ENCODE results near the gene PFKFB3. TPM values are rescaled to one million over a fixed set of nuclear protein-coding genes. Genes with fewer than 3 reads are reported as not detected.
"Not testable (repeated sequence)": the region's sequence is repeated elsewhere in the genome, so short reads cannot be mapped to it uniquely, and the experiment has no call there.

Gene PFKFB3
- total and polyA plus RNA-seq, 2 donors, result 12.2 to 39.3 TPM

GRCh38 chr10:6195376-6195775 is 7.4 kb upstream of the PFKFB3 start:
- no peaks in the 10 kb centered on the region for H3K27me3 ChIP-seq (ENCODE audit: control insufficient read depth in 2 of 2, insufficient read depth in 1 of 2, low read length in 1 of 2)
- H3K36me3 ChIP-seq (ENCODE audit: control insufficient read depth in 2 of 2, insufficient read depth in 2 of 2, low read length in 1 of 2), result no peaks in the 10 kb centered on the region
- no peaks in the 10 kb centered on the region for H3K9me3 ChIP-seq (ENCODE audit: control insufficient read depth in 2 of 2, insufficient read depth in 1 of 2, low read length in 1 of 2)
- 93% methylated on average over 6 of the region's 6 CpGs for WGBS
- H3K4me3 ChIP-seq (ENCODE audit: low read length in 2 of 2), result no peak overlapping the region
- H3K4me1 ChIP-seq (ENCODE audit: control insufficient read depth in 2 of 2, insufficient read depth in 2 of 2, low read length in 2 of 2), result peaks cover 4 to 24% of the 10 kb centered on the region in 2 donors
- DNase-seq (ENCODE audit: low read depth in 6 of 9, low spot score in 9 of 9), result no peak
- H3K27ac ChIP-seq (ENCODE audit: low read depth in 1 of 2, low read length in 1 of 2), result no peak overlapping the region

DNA sequence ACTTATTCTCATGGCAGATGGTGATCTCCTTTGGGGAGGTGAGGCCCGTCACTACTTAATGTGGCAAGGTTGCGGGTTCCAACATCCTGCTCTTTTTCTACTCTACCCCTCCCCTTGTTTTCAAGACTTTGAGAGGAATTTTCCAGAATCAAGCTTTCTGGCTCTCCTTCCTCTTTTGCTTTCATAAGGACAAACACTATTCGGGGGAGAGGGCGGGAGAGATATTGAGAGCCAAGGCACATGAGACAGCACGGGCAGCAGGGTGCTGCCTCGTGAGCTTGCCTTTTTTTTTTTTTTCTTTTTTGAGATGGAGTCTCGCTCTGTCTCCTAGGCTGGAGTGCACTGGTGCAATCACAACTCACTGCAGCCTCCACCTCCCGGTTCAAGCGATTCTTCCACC is 6.9 kb upstream of the PFKFB3 start:
- Histone ChIP-seq H3K27me3 (ENCODE audit: control insufficient read depth in 2 of 2, insufficient read depth in 1 of 2, low read length in 1 of 2) (no peaks in the 10 kb centered on the region), H3K4me3 (ENCODE audit: low read length in 2 of 2) (no peak overlapping the region), H3K36me3 (ENCODE audit: control insufficient read depth in 2 of 2, insufficient read depth in 2 of 2, low read length in 1 of 2) (no peaks in the 10 kb centered on the region), H3K4me1 (ENCODE audit: control insufficient read depth in 2 of 2, insufficient read depth in 2 of 2, low read length in 2 of 2) (peaks cover 4 to 28% of the 10 kb centered on the region in 2 donors), H3K9me3 (ENCODE audit: control insufficient read depth in 2 of 2, insufficient read depth in 1 of 2, low read length in 1 of 2) (no peaks in the 10 kb centered on the region), H3K27ac (ENCODE audit: low read depth in 1 of 2, low read length in 1 of 2) (no peak overlapping the region)
- WGBS, result 78% methylated on average over 9 of the region's 9 CpGs
- DNase-seq (ENCODE audit: low read depth in 6 of 9, low spot score in 9 of 9), result peak in 1 of 9 donors; percentile 42

DNA sequence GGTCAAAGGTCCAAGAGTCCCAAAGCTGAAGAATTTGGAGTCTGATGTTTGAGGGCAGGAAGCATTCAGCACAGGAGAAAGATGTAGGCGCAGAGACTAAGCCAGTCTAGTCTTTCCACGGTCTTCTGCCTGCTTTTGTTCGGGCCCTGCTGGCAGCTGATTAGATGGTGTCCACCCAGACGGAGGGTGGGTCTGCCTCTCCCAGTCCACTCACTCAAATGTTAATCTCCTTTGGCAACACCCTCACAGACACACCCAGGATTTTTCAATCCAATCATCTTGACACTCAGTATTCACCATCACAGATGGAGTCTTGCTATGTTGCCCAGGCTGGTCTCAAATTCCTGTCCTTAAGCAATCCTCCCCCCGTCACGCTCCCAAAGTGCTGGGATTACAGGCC is 6.2 kb upstream of the PFKFB3 start:
- not testable (repeated sequence) for H3K27ac ChIP-seq (ENCODE audit: low read depth in 1 of 2, low read length in 1 of 2); DNase-seq (ENCODE audit: low read depth in 6 of 9, low spot score in 9 of 9); H3K27me3 ChIP-seq (ENCODE audit: control insufficient read depth in 2 of 2, insufficient read depth in 1 of 2, low read length in 1 of 2); H3K36me3 ChIP-seq (ENCODE audit: control insufficient read depth in 2 of 2, insufficient read depth in 2 of 2, low read length in 1 of 2); H3K4me3 ChIP-seq (ENCODE audit: low read length in 2 of 2); H3K9me3 ChIP-seq (ENCODE audit: control insufficient read depth in 2 of 2, insufficient read depth in 1 of 2, low read length in 1 of 2)
- H3K4me1 ChIP-seq (ENCODE audit: control insufficient read depth in 2 of 2, insufficient read depth in 2 of 2, low read length in 2 of 2), result peaks cover 7 to 32% of the 10 kb centered on the region in 2 donors
- WGBS, result 98% methylated on average over 6 of the region's 6 CpGs

DNA sequence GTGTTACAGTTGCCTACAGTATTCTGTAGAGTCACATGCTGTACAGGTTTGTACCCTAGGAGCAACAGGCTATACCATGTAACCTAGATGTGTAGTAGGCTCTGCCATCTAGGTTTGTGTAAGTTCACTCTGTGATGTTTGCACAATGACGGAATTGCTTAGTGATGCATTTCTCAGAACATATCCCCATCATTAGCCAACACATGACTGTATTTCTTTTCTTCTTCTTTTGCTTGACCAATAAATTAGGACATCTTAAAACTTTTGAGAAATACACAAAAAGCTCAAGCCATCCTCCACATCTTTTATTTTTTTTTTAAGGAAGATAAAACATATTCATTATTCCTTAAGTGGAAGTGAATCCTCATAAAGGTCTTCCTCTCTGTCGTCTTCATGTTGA is 5.4 kb upstream of the PFKFB3 start:
- whole genome bisulfite sequencing, result 89% methylated on average over 2 of the region's 2 CpGs
- no peaks in the 10 kb centered on the region for H3K9me3 ChIP-seq (ENCODE audit: control insufficient read depth in 2 of 2, insufficient read depth in 1 of 2, low read length in 1 of 2)
- no peak overlapping the region for H3K4me3 ChIP-seq (ENCODE audit: low read length in 2 of 2)
- no peak overlapping the region for H3K27ac ChIP-seq (ENCODE audit: low read depth in 1 of 2, low read length in 1 of 2)
- DNase-seq (ENCODE audit: low read depth in 6 of 9, low spot score in 9 of 9), result no peak
- no peaks in the 10 kb centered on the region for H3K36me3 ChIP-seq (ENCODE audit: control insufficient read depth in 2 of 2, insufficient read depth in 2 of 2, low read length in 1 of 2)
- peaks cover 14 to 40% of the 10 kb centered on the region in 2 donors for H3K4me1 ChIP-seq (ENCODE audit: control insufficient read depth in 2 of 2, insufficient read depth in 2 of 2, low read length in 2 of 2)
- peaks cover 2 to 7% of the 10 kb centered on the region in 2 donors for H3K27me3 ChIP-seq (ENCODE audit: control insufficient read depth in 2 of 2, insufficient read depth in 1 of 2, low read length in 1 of 2)

GRCh38 chr10:6198171-6198570 is 4.6 kb upstream of the PFKFB3 start:
- H3K27me3 ChIP-seq (ENCODE audit: control insufficient read depth in 2 of 2, insufficient read depth in 1 of 2, low read length in 1 of 2), result peaks cover 2 to 14% of the 10 kb centered on the region in 2 donors
- H3K27ac ChIP-seq (ENCODE audit: low read depth in 1 of 2, low read length in 1 of 2), result no peak overlapping the region
- H3K4me1 ChIP-seq (ENCODE audit: control insufficient read depth in 2 of 2, insufficient read depth in 2 of 2, low read length in 2 of 2), result peaks cover 16 to 47% of the 10 kb centered on the region in 2 donors
- H3K4me3 ChIP-seq (ENCODE audit: low read length in 2 of 2), result no peak overlapping the region
- DNase-seq (ENCODE audit: low read depth in 6 of 9, low spot score in 9 of 9), result no peak
- no peaks in the 10 kb centered on the region for H3K9me3 ChIP-seq (ENCODE audit: control insufficient read depth in 2 of 2, insufficient read depth in 1 of 2, low read length in 1 of 2)
- no peaks in the 10 kb centered on the region for H3K36me3 ChIP-seq (ENCODE audit: control insufficient read depth in 2 of 2, insufficient read depth in 2 of 2, low read length in 1 of 2)
- WGBS, result 96% methylated on average over 6 of the region's 6 CpGs

DNA sequence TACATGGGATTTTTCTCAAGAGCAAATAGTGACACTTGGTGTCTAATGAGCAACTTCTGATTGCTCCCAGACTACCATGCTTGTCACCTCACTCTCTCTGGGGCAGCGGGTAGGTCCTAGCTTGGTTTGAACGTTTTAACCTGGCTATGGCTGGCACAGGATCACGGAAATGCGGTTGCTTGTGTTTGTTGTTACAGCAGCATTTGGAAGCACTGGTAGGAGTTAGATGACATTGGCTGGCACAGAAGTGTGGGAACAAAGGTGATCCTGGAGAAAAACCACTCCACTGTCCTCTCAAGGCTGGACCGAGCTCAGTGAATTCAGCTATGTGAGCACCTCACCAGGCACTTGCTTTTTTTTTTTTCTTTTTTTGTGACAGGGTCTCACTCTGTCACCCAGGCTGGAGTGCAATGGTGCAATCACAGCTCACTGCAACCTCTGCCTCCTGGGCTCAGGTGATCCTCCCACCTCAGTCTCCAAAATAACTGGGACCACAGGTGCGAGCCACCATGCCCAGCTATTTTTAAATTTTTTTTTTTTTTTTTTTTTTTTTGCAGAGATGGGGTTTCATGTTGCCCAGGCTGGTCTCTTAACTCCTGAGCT is 3.5 kb upstream of the PFKFB3 start:
- Histone ChIP-seq H3K27me3 (ENCODE audit: control insufficient read depth in 2 of 2, insufficient read depth in 1 of 2, low read length in 1 of 2) (peaks cover 2 to 23% of the 10 kb centered on the region in 2 donors), H3K4me3 (ENCODE audit: low read length in 2 of 2) (no peak overlapping the region), H3K27ac (ENCODE audit: low read depth in 1 of 2, low read length in 1 of 2) (no peak overlapping the region), H3K4me1 (ENCODE audit: control insufficient read depth in 2 of 2, insufficient read depth in 2 of 2, low read length in 2 of 2) (peaks cover 16 to 50% of the 10 kb centered on the region in 2 donors), H3K9me3 (ENCODE audit: control insufficient read depth in 2 of 2, insufficient read depth in 1 of 2, low read length in 1 of 2) (no peaks in the 10 kb centered on the region), H3K36me3 (ENCODE audit: control insufficient read depth in 2 of 2, insufficient read depth in 2 of 2, low read length in 1 of 2) (no peaks in the 10 kb centered on the region)
- WGBS, result 95% methylated on average over 6 of the region's 6 CpGs
- no peak for DNase-seq (ENCODE audit: low read depth in 6 of 9, low spot score in 9 of 9)

GRCh38 chr10:6200440-6200733 is 2.3 kb upstream of the PFKFB3 start:
- peak in 1 of 9 donors; percentile 19 for DNase-seq (ENCODE audit: low read depth in 6 of 9, low spot score in 9 of 9)
- peak overlapping the region; percentile 42 to 52 for H3K4me3 ChIP-seq (ENCODE audit: low read length in 2 of 2)
- WGBS, result 16% methylated on average over 6 of the region's 6 CpGs
- H3K4me1 ChIP-seq (ENCODE audit: control insufficient read depth in 2 of 2, insufficient read depth in 2 of 2, low read length in 2 of 2), result peaks cover 16 to 49% of the 10 kb centered on the region in 2 donors
- H3K27ac ChIP-seq (ENCODE audit: low read depth in 1 of 2, low read length in 1 of 2), result peak overlapping the region in 1 of 2 donors; percentile 89
- H3K27me3 ChIP-seq (ENCODE audit: control insufficient read depth in 2 of 2, insufficient read depth in 1 of 2, low read length in 1 of 2), result peaks cover 2 to 33% of the 10 kb centered on the region in 2 donors
- no peaks in the 10 kb centered on the region for H3K36me3 ChIP-seq (ENCODE audit: control insufficient read depth in 2 of 2, insufficient read depth in 2 of 2, low read length in 1 of 2)
- no peaks in the 10 kb centered on the region for H3K9me3 ChIP-seq (ENCODE audit: control insufficient read depth in 2 of 2, insufficient read depth in 1 of 2, low read length in 1 of 2)

GRCh38 chr10:6200734-6201515 is 1.8 kb upstream of the PFKFB3 start:
- peak overlapping the region; percentile 77 to 89 for H3K27ac ChIP-seq (ENCODE audit: low read depth in 1 of 2, low read length in 1 of 2)
- H3K4me1 ChIP-seq (ENCODE audit: control insufficient read depth in 2 of 2, insufficient read depth in 2 of 2, low read length in 2 of 2), result peaks cover 16 to 43% of the 10 kb centered on the region in 2 donors
- DNase-seq (ENCODE audit: low read depth in 6 of 9, low spot score in 9 of 9), result peak in 8 of 9 donors; percentile 38 to 77 (median 54)

DNA sequence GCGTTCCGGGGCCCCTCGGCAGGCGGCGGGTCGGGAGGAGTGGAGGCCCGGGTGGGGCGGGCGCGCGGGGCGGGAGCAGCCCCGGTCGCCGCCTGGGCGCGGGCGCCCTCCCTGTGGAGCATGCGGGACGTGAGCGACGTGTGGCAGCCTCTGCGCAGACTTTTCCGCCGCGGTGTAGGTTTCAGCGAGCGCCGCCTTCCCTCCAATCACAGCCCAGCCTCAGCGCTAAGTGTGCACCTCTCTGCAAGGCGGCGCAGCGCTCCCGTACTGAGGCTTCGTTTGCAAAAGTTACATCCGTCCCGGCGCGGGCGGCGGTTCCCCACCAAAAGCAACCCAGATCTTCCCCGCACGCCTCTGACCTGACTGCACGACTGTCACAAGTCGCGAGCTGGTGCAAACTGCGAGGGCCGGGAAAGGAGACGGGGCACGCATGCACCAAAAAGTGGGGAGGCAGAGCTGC is 1.2 kb upstream of the PFKFB3 start:
- H3K36me3 ChIP-seq (ENCODE audit: control insufficient read depth in 2 of 2, insufficient read depth in 2 of 2, low read length in 1 of 2), result no peaks in the 10 kb centered on the region
- H3K9me3 ChIP-seq (ENCODE audit: control insufficient read depth in 2 of 2, insufficient read depth in 1 of 2, low read length in 1 of 2), result no peaks in the 10 kb centered on the region
- peak overlapping the region; percentile 77 to 83 for H3K27ac ChIP-seq (ENCODE audit: low read depth in 1 of 2, low read length in 1 of 2)
- peaks cover 2 to 33% of the 10 kb centered on the region in 2 donors for H3K27me3 ChIP-seq (ENCODE audit: control insufficient read depth in 2 of 2, insufficient read depth in 1 of 2, low read length in 1 of 2)
- H3K4me1 ChIP-seq (ENCODE audit: control insufficient read depth in 2 of 2, insufficient read depth in 2 of 2, low read length in 2 of 2), result peaks cover 16 to 41% of the 10 kb centered on the region in 2 donors
- DNase-seq (ENCODE audit: low read depth in 6 of 9, low spot score in 9 of 9), result peak; percentile 63 to 93 (median 82)
- peak overlapping the region; percentile 47 to 52 for H3K4me3 ChIP-seq (ENCODE audit: low read length in 2 of 2)
- under 1% methylated on average over 50 of the region's 50 CpGs for WGBS

More at GRCh38 chr10:6200734-6201515, 1.8 kb upstream of the PFKFB3 start:
- peaks cover 2 to 33% of the 10 kb centered on the region in 2 donors for H3K27me3 ChIP-seq (ENCODE audit: control insufficient read depth in 2 of 2, insufficient read depth in 1 of 2, low read length in 1 of 2)
- no peaks in the 10 kb centered on the region for H3K36me3 ChIP-seq (ENCODE audit: control insufficient read depth in 2 of 2, insufficient read depth in 2 of 2, low read length in 1 of 2)
- no peaks in the 10 kb centered on the region for H3K9me3 ChIP-seq (ENCODE audit: control insufficient read depth in 2 of 2, insufficient read depth in 1 of 2, low read length in 1 of 2)
- under 1% methylated on average over 59 of the region's 59 CpGs for WGBS
- H3K4me3 ChIP-seq (ENCODE audit: low read length in 2 of 2), result peak overlapping the region; percentile 42 to 52

Data from thymus (tissue), 11 donors.